GM12878 (cell line): ENCODE data around the gene GPR158.

Experiments
- CBFB ChIP-seq: IDR thresholded peaks from 2 replicates; pipeline ENCODE4 v1.6.1; 2016; ENCODE audit warnings: antibody characterized with exemption, low read depth
- EZH2 ChIP-seq: IDR thresholded peaks from 2 replicates; pipeline ENCODE4 v1.6.1; 2012; ENCODE audit warnings: low read depth, mild to moderate bottlenecking, control low read depth, inconsistent platforms, low read length, borderline replicate concordance; ENCODE audit not compliant: control insufficient read depth
- NRF1 ChIP-seq: conservative IDR thresholded peaks from 2 replicates; pipeline ENCODE4 v1.6.1; 2011; ENCODE audit warnings: mild to moderate bottlenecking, low read depth, low read length, improper control_type of control experiment
- SP1 ChIP-seq: IDR thresholded peaks from one replicate; pipeline ENCODE4 v1.6.1; 2011; ENCODE audit warnings: low read depth, low read length
- TBL1XR1 ChIP-seq: IDR thresholded peaks from 2 replicates; pipeline ENCODE4 v1.6.1; 2012; ENCODE audit warnings: low read depth, low read length, improper control_type of control experiment
- TF ChIP-seq, protein P1 (sequence below): IDR thresholded peaks from 2 replicates; pipeline ENCODE4 v1.6.1; 2011; ENCODE audit warnings: borderline replicate concordance, low read depth, mild to moderate bottlenecking, moderate library complexity, low read length; ENCODE audit not compliant: insufficient read depth, poor library complexity, severe bottlenecking
- TF ChIP-seq, protein P2 (sequence below), 3 experiments: IDR thresholded peaks in 2 of 3; conservative IDR thresholded peaks in 1 of 3; 2 replicates each; pipeline ENCODE4 v1.5.1; 2011; ENCODE audit warnings: low read depth in 3 of 3, low read length in 3 of 3, mild to moderate bottlenecking in 3 of 3, control low read depth in 2 of 3, moderate library complexity in 2 of 3, inconsistent platforms in 1 of 3, mixed read lengths in 1 of 3; ENCODE audit not compliant: control insufficient read depth in 2 of 3, insufficient read depth in 1 of 3; ENCODE audit errors: extremely low read depth in 1 of 3
- TF ChIP-seq, protein P3 (sequence below): IDR thresholded peaks from 2 replicates; pipeline ENCODE4 v1.6.1; 2012; ENCODE audit warnings: low read depth, low read length, improper control_type of control experiment
- TF ChIP-seq, protein P4 (sequence below): IDR thresholded peaks from 2 replicates; pipeline ENCODE4 v1.6.1; 2012; ENCODE audit warnings: low read depth, low read length, improper control_type of control experiment
- TF ChIP-seq, protein P5 (sequence below): fragments of 450-650 bp; formaldehyde crosslinking; IDR thresholded peaks from 2 replicates; pipeline ENCODE4 v1.4.0; 2022; ENCODE audit warnings: mild to moderate bottlenecking, moderate library complexity

DNA sequence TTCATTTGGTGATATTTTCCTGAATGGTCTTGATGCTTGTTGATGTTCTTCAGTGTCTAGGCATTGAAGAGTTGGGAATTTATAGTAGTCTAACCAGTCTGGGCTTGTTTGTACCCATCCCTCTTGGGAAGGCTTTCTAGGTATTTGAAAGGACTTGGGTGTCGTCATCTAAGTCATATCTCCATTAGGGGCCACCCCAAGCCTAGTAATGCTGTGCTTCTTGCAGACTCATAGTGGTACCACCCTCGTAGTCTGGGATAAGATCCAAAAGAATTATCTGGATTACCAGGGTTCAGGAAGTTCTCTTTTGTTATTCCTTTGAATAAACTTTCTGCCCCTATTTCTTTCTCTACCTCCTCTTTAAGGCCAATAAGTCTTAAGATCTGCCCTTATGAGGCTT is 439.9 kb downstream of the GPR158 start:
- TF ChIP-seq TBL1XR1 (no peak), SP1 (no peak), NRF1 (no peak), EZH2 (no peak), CBFB (no peak)
- TF ChIP-seq, protein P1, sequence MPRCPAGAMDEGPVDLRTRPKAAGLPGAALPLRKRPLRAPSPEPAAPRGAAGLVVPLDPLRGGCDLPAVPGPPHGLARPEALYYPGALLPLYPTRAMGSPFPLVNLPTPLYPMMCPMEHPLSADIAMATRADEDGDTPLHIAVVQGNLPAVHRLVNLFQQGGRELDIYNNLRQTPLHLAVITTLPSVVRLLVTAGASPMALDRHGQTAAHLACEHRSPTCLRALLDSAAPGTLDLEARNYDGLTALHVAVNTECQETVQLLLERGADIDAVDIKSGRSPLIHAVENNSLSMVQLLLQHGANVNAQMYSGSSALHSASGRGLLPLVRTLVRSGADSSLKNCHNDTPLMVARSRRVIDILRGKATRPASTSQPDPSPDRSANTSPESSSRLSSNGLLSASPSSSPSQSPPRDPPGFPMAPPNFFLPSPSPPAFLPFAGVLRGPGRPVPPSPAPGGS = no peak
- TF ChIP-seq, protein P2, sequence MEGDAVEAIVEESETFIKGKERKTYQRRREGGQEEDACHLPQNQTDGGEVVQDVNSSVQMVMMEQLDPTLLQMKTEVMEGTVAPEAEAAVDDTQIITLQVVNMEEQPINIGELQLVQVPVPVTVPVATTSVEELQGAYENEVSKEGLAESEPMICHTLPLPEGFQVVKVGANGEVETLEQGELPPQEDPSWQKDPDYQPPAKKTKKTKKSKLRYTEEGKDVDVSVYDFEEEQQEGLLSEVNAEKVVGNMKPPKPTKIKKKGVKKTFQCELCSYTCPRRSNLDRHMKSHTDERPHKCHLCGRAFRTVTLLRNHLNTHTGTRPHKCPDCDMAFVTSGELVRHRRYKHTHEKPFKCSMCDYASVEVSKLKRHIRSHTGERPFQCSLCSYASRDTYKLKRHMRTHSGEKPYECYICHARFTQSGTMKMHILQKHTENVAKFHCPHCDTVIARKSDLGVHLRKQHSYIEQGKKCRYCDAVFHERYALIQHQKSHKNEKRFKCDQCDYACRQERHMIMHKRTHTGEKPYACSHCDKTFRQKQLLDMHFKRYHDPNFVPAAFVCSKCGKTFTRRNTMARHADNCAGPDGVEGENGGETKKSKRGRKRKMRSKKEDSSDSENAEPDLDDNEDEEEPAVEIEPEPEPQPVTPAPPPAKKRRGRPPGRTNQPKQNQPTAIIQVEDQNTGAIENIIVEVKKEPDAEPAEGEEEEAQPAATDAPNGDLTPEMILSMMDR (IDR thresholded peaks at IDR 0.05 in 2 of 3, conservative IDR thresholded peaks at IDR 0.05 in 1 of 3; ENCODE audit: control insufficient read depth in 2 of 3, extremely low read depth in 1 of 3, insufficient read depth in 1 of 3, low read depth in 3 of 3, low read length in 3 of 3) = no peak
- TF ChIP-seq, protein P3, sequence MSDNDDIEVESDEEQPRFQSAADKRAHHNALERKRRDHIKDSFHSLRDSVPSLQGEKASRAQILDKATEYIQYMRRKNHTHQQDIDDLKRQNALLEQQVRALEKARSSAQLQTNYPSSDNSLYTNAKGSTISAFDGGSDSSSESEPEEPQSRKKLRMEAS = no peak
- TF ChIP-seq, protein P4, sequence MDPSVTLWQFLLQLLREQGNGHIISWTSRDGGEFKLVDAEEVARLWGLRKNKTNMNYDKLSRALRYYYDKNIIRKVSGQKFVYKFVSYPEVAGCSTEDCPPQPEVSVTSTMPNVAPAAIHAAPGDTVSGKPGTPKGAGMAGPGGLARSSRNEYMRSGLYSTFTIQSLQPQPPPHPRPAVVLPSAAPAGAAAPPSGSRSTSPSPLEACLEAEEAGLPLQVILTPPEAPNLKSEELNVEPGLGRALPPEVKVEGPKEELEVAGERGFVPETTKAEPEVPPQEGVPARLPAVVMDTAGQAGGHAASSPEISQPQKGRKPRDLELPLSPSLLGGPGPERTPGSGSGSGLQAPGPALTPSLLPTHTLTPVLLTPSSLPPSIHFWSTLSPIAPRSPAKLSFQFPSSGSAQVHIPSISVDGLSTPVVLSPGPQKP = no peak
- TF ChIP-seq, protein P5, sequence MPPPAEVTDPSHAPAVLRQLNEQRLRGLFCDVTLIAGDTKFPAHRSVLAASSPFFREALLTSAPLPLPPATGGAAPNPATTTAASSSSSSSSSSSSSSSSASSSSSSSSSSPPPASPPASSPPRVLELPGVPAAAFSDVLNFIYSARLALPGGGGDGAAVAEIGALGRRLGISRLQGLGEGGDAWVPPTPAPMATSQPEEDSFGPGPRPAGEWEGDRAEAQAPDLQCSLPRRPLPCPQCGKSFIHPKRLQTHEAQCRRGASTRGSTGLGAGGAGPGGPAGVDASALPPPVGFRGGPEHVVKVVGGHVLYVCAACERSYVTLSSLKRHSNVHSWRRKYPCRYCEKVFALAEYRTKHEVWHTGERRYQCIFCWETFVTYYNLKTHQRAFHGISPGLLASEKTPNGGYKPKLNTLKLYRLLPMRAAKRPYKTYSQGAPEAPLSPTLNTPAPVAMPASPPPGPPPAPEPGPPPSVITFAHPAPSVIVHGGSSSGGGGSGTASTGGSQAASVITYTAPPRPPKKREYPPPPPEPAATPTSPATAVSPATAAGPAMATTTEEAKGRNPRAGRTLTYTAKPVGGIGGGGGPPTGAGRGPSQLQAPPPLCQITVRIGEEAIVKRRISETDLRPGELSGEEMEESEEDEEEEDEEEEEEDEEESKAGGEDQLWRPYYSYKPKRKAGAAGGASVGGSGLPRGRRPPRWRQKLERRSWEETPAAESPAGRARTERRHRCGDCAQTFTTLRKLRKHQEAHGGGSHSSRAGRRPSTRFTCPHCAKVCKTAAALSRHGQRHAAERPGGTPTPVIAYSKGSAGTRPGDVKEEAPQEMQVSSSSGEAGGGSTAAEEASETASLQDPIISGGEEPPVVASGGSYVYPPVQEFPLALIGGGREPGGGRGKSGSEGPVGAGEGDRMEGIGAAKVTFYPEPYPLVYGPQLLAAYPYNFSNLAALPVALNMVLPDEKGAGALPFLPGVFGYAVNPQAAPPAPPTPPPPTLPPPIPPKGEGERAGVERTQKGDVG (CRISPR knock-in tag) = no peak
